ENCODE results near the gene CCDC92. TPM values are rescaled to one million over a fixed set of nuclear protein-coding genes. Genes with fewer than 3 reads are reported as not detected.

CCDC92 gene
- total RNA-seq, 1 experiment from 2014 or later: 53.7 TPM

DNA sequence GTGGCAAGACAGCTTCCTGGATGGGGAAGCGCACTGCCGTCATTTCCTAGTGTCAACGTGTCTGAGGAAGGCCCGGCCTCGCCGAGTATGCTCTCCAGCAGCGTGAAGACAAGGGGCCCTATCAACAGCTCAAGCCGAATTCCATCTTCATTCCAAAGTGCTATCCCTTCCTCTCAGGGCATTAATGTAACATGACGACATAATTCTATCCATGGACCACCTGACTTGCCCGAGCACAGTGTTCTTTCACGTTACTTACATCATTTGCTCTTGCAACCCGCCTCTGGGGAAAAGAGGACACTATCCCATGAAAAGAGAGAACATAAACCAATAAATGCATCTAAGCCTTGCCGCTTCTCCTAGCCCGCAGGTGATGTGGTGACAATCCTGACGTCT, 22.9 kb downstream of the CCDC92 start:
- Histone ChIP-seq H3K27me3 (ENCODE audit: control insufficient read depth, insufficient read depth, low read length) (no peaks in the 10 kb centered on the region), H3K9me3 (ENCODE audit: control insufficient read depth, insufficient read depth, low read depth, low read length) (no peaks in the 10 kb centered on the region), H3K36me3 (ENCODE audit: control insufficient read depth, insufficient read depth, low read length) (no peaks in the 10 kb centered on the region), H3K4me1 (ENCODE audit: control insufficient read depth, insufficient read depth, low read length) (no peaks in the 10 kb centered on the region; the same call in 1 of the 2 replicates), H3K27ac (ENCODE audit: low read length) (no peak overlapping the region), H3K4me3 (ENCODE audit: low read depth in 2 of 2, low read length in 2 of 2) (no peak overlapping the region)
- intact Hi-C loops (cut with micrococcal nuclease; ENCODE audit: unreplicated experiment): no loop called here
- in situ Hi-C loops (cut with HindIII; ENCODE audit: low pct_unique_long_range_greater_than_20kb, low sequenced_read_pairs): no loop called here
- no peak for DNase-seq (ENCODE audit: low read depth, low spot score)
- ATAC-seq: no peak
- TF ChIP-seq, protein P1, sequence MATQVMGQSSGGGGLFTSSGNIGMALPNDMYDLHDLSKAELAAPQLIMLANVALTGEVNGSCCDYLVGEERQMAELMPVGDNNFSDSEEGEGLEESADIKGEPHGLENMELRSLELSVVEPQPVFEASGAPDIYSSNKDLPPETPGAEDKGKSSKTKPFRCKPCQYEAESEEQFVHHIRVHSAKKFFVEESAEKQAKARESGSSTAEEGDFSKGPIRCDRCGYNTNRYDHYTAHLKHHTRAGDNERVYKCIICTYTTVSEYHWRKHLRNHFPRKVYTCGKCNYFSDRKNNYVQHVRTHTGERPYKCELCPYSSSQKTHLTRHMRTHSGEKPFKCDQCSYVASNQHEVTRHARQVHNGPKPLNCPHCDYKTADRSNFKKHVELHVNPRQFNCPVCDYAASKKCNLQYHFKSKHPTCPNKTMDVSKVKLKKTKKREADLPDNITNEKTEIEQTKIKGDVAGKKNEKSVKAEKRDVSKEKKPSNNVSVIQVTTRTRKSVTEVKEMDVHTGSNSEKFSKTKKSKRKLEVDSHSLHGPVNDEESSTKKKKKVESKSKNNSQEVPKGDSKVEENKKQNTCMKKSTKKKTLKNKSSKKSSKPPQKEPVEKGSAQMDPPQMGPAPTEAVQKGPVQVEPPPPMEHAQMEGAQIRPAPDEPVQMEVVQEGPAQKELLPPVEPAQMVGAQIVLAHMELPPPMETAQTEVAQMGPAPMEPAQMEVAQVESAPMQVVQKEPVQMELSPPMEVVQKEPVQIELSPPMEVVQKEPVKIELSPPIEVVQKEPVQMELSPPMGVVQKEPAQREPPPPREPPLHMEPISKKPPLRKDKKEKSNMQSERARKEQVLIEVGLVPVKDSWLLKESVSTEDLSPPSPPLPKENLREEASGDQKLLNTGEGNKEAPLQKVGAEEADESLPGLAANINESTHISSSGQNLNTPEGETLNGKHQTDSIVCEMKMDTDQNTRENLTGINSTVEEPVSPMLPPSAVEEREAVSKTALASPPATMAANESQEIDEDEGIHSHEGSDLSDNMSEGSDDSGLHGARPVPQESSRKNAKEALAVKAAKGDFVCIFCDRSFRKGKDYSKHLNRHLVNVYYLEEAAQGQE (IDR thresholded peaks at IDR 0.05; ENCODE audit: insufficient read depth in 1 of 2, low read depth in 2 of 2, low read length in 1 of 2): no peak
- TF ChIP-seq POLR2AphosphoS5 (IDR thresholded peaks at IDR 0.05; ENCODE audit: low read depth, low read length) (no peak), SIN3A (IDR thresholded peaks at IDR 0.05; ENCODE audit: borderline replicate concordance, insufficient read depth, low read depth, low read length) (no peak), TCF7L2 (IDR thresholded peaks at IDR 0.05; ENCODE audit: low read depth, low read length) (no peak)
- TF ChIP-seq, protein P2, sequence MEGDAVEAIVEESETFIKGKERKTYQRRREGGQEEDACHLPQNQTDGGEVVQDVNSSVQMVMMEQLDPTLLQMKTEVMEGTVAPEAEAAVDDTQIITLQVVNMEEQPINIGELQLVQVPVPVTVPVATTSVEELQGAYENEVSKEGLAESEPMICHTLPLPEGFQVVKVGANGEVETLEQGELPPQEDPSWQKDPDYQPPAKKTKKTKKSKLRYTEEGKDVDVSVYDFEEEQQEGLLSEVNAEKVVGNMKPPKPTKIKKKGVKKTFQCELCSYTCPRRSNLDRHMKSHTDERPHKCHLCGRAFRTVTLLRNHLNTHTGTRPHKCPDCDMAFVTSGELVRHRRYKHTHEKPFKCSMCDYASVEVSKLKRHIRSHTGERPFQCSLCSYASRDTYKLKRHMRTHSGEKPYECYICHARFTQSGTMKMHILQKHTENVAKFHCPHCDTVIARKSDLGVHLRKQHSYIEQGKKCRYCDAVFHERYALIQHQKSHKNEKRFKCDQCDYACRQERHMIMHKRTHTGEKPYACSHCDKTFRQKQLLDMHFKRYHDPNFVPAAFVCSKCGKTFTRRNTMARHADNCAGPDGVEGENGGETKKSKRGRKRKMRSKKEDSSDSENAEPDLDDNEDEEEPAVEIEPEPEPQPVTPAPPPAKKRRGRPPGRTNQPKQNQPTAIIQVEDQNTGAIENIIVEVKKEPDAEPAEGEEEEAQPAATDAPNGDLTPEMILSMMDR (IDR thresholded peaks at IDR 0.05): no peak
- BruUV-seq (replicated peaks): no TSS peak
- ChIA-PET CTCF (no interaction called here), POLR2A (interaction anchor here (0.6 kb wide), 1 partner anchor 9 kb away, joined by 5 read pairs; no protein-coding TSS in a partner anchor)

DNA sequence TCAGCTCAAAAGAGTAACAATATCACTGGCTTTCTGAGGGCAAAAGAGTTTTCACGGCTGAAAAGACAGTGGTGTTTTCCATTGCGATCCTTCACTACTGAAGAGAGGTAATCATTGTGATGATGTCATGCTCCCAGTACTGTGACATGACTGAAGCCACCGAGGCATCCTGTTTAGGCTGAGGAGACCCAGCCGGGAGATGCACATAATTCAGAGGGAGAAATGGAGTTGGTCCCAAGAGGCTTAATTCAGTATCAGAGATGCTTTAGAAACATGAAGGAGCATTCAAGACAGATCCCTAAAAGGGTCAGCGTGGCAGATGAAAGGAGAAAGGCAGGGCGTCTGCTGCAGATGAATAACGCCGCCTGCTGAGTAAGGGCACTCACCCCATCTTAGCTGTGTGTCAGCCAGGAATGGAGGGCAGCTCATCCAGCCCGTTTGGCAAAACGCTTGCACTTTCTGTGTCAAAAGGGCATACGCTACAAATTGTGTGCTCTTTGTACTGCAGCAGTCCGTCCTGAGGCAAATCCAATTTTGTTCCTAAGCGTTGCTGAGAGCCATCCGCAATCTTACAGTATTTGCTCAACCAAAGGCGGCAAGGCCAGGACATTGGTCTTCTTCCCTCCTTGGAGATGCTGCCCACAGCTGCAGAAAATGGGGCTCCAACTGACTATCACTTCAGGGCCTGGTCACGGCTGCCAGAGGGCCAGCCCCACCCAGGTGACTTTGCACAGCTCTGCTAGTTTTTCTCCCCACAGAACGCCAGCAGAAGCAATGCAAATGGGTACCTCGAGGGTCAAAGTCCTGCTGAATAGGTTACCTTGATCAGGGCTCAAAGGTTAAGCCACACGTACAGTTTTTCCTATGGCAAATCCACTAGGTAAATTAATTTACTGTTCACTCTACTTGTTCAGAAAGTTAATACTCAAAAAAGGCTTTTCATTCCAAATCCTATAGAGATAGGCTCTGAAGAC, 23.5 kb downstream of the CCDC92 start:
- Histone ChIP-seq H3K36me3 (ENCODE audit: control insufficient read depth, insufficient read depth, low read length) (no peaks in the 10 kb centered on the region; the same call in 1 of the 2 replicates), H3K9me3 (ENCODE audit: control insufficient read depth, insufficient read depth, low read depth, low read length) (no peaks in the 10 kb centered on the region), H3K27ac (ENCODE audit: low read length) (no peak overlapping the region), H3K4me1 (ENCODE audit: control insufficient read depth, insufficient read depth, low read length) (no peaks in the 10 kb centered on the region; the same call in 1 of the 2 replicates), H3K27me3 (ENCODE audit: control insufficient read depth, insufficient read depth, low read length) (no peaks in the 10 kb centered on the region), H3K4me3 (ENCODE audit: low read depth in 2 of 2, low read length in 2 of 2) (no peak overlapping the region)
- ATAC-seq: no peak
- DNase-seq (ENCODE audit: low read depth, low spot score): no peak
- POLR2A ChIA-PET: no interaction called here
- BruUV-seq (replicated peaks): no TSS peak
- TF ChIP-seq, protein P2 (IDR thresholded peaks at IDR 0.05): no peak
- TF ChIP-seq POLR2AphosphoS5 (IDR thresholded peaks at IDR 0.05; ENCODE audit: low read depth, low read length) (no peak), SIN3A (IDR thresholded peaks at IDR 0.05; ENCODE audit: borderline replicate concordance, insufficient read depth, low read depth, low read length) (no peak), TCF7L2 (IDR thresholded peaks at IDR 0.05; ENCODE audit: low read depth, low read length) (no peak)
- TF ChIP-seq, protein P1 (IDR thresholded peaks at IDR 0.05; ENCODE audit: insufficient read depth in 1 of 2, low read depth in 2 of 2, low read length in 1 of 2): no peak
- intact Hi-C loops (cut with micrococcal nuclease; ENCODE audit: unreplicated experiment): no loop called here
- in situ Hi-C loops (cut with HindIII; ENCODE audit: low pct_unique_long_range_greater_than_20kb, low sequenced_read_pairs): no loop called here
- CTCF ChIA-PET: no interaction called here
